Right cardiac atrium (tissue), 5 donors: ENCODE data around the gene OR13C5. TPM values are rescaled to one million over a fixed set of nuclear protein-coding genes. Genes with fewer than 3 reads are reported as not detected.

ENCODE experiments used
- ATAC-seq, 2 donors: fragments of 200-7000 bp; cut with Tn5 transposase; one replicate each; pipeline versions ENCODE4 v1.8.0 to v1.9.1; 2020; ENCODE audit warnings: moderate library complexity in 2 of 2, mild to moderate bottlenecking in 1 of 2
- DNase-seq, 3 donors: peaks; one replicate each; pipeline ENCODE4 v3.0.0-alpha.2; 2020
- H3K27ac ChIP-seq: one replicate; pipeline ENCODE4 v1.5.1; 2013; ENCODE audit warnings: mild to moderate bottlenecking, low read length, control low read depth, moderate library complexity
- H3K27me3 ChIP-seq: one replicate; pipeline ENCODE4 v1.6.1; 2013; ENCODE audit not compliant: control insufficient read depth, insufficient read depth
- H3K4me1 ChIP-seq: one replicate; pipeline ENCODE4 v1.6.1; 2013; ENCODE audit warnings: low read length; ENCODE audit not compliant: control insufficient read depth, insufficient read depth
- H3K4me3 ChIP-seq: one replicate; pipeline ENCODE4 v1.5.1; 2013; ENCODE audit warnings: low read length, control low read depth
- H3K9me3 ChIP-seq: one replicate; pipeline ENCODE4 v1.6.1; 2013; ENCODE audit warnings: low read length; ENCODE audit not compliant: control insufficient read depth
- WGBS: extraction: QIAGEN DNeasy Blood & Tissue Kit; methylation state at CpG from one replicate; pipeline ENCODE4 v1.1.7; 2013; 5-methylcytosine and 5-hydroxymethylcytosine counted together
- intact Hi-C, 4 donors: fragments of 100-400 bp; cut with DNase I; formaldehyde crosslinking; loops; one replicate each; pipeline versions ENCODE4 v1.11.0 to v1.14.0; 2022 to 2023
- polyA plus RNA-seq: library from polyadenylated mRNA; stranded (reverse); fragments of 200-250 nt; gene quantifications from one replicate; pipeline ENCODE4 v1.2.3, GENCODE V29; 2013
- total RNA-seq, 4 donors: library from RNA; stranded (reverse); fragmentation: NEBNext Ultra II Directional; extraction: Animal tissue kit (Norgen Biotek cat#: 25700); gene quantifications; one replicate each; pipeline ENCODE4 v1.2.1, GENCODE V29; 2021
- donor health status: healthy with polysubstance abuse.
- donor health status: DM: no; HTN: yes; CAD: no.
- donor health status: DM: no; HTN: no; CAD: no.
- donor health status: DM: no; HTN: yes; CAD: no; lungs with severe emphysema.
- donor health status: DM: yes; HTN: yes; CAD: no.

OR13C5 gene
- total and polyA plus RNA-seq, 5 donors: not detected

DNA sequence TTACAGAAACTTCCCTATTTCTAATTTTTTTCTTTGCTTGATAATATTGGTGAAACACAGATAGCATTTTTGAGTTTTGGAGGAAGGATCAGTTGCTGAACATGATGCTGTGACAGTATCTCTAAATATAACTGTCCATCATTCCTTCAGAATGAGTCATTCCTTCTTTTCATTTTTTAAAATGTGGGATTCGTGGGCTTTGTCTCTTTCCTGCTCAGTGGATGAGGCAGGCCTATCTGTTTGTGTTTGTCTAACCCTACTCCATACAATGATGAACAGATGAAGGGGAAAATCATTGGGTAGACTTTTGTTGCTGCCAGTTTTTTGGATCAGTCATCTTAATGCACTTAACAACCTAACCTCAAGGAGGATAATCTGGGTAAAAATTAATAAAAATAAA is 46.0 kb downstream of the OR13C5 start:
- no peak for ATAC-seq
- Histone ChIP-seq H3K27me3 (no peaks in the 10 kb centered on the region), H3K4me3 (no peak overlapping the region), H3K27ac (no peak overlapping the region), H3K4me1 (no peaks in the 10 kb centered on the region), H3K9me3 (no peaks in the 10 kb centered on the region)
- intact Hi-C loops: no loop called here
- no peak for DNase-seq
- WGBS: 25% methylated on average over 1 of the region's 1 CpG

Other genes starting within 250 kb of the OR13C5 start
- not detected for gene OR13F1, start 95.2 kb downstream of the OR13C5 start, total RNA-seq
- not detected for gene OR13F1, start 95.2 kb downstream of the OR13C5 start, polyA plus RNA-seq
- gene OR13C4, start 72.2 kb downstream of the OR13C5 start, total RNA-seq: not detected
- not detected for gene OR13C4, start 72.2 kb downstream of the OR13C5 start, polyA plus RNA-seq
- gene OR13C3, start 62.6 kb downstream of the OR13C5 start, total RNA-seq: not detected
- not detected for gene OR13C3, start 62.6 kb downstream of the OR13C5 start, polyA plus RNA-seq
- gene OR13C8, start 30.2 kb downstream of the OR13C5 start, total RNA-seq: not detected
- gene OR13C8, start 30.2 kb downstream of the OR13C5 start, polyA plus RNA-seq: not detected
- not detected for gene OR13C2, start 6.2 kb upstream of the OR13C5 start, total RNA-seq
- gene OR13C2, start 6.2 kb upstream of the OR13C5 start, polyA plus RNA-seq: not detected
- gene OR13C9, start 18.8 kb upstream of the OR13C5 start, total RNA-seq: not detected
- not detected for gene OR13C9, start 18.8 kb upstream of the OR13C5 start, polyA plus RNA-seq
- not detected for gene OR13D1, start 95.1 kb upstream of the OR13C5 start, total RNA-seq
- not detected for gene OR13D1, start 95.1 kb upstream of the OR13C5 start, polyA plus RNA-seq
- 10 to 100 TPM; 14.3 to 23.0 (median 19.2) TPM for gene NIPSNAP3A, start 148.3 kb upstream of the OR13C5 start, total RNA-seq
- 25.5 TPM for gene NIPSNAP3A, start 148.3 kb upstream of the OR13C5 start, polyA plus RNA-seq
- gene NIPSNAP3B, start 164.7 kb upstream of the OR13C5 start, total RNA-seq: 10 to 100 TPM; 19.5 to 24.6 (median 20.0) TPM
- 20.4 TPM for gene NIPSNAP3B, start 164.7 kb upstream of the OR13C5 start, polyA plus RNA-seq